H7 (cell line): ENCODE measurements around the gene OSBPL7. TPM values are rescaled to one million over a fixed set of nuclear protein-coding genes. Genes with fewer than 3 reads are reported as not detected.

Source experiments
- DNase-seq: peaks from one replicate; pipeline ENCODE4 v3.0.0; 2012
- H3K27me3 ChIP-seq: 2 replicates; pipeline ENCODE4 v1.6.0; 2011; ENCODE audit warnings: mild to moderate bottlenecking, low read length; ENCODE audit not compliant: control insufficient read depth, insufficient read depth
- H3K36me3 ChIP-seq: replicated peaks from 2 replicates; pipeline ENCODE4 v1.5.1; 2011; ENCODE audit warnings: low read length; ENCODE audit not compliant: control insufficient read depth, insufficient read depth
- H3K4me3 ChIP-seq: 2 replicates; pipeline ENCODE4 v1.5.1; 2011; ENCODE audit warnings: low read depth, mild to moderate bottlenecking, control low read depth, low read length, moderate library complexity; ENCODE audit not compliant: insufficient read depth
- total RNA-seq: library from RNA; depleted of rRNA; stranded (reverse); fragments of >200 nt; shearing (Covaris generic); gene quantifications from 2 replicates; pipeline ENCODE4 v1.2.3, GENCODE V29; 2014; rRNA removed

OSBPL7 gene
- total RNA-seq: 11.3 and 21.8 TPM in 2 replicates

- H3K4me3 ChIP-seq: peak within 1 kb of the TSS; percentile 67
- H3K36me3 ChIP-seq: peaks cover 10% of the 10 kb centered on the region
- DNase-seq: peak; percentile 95
- no peaks in the 10 kb centered on the region for H3K27me3 ChIP-seq
These were observed at the start of gene OSBPL7 for GRCh38 chr17:47821424-47822391. OSBPL7 (minus strand) TSS chr17:47821794; CDS start chr17:47820278, 1,516 bp downstream.

- no peak for DNase-seq
- Histone ChIP-seq H3K27me3 (peaks cover 56% of the 10 kb centered on the region), H3K4me3 (no peak overlapping the region), H3K36me3 (no peaks in the 10 kb centered on the region)
These were observed 49.5 kb upstream of the OSBPL7 start for GRCh38 chr17:47871048-47871447.

GRCh38 chr17:47870056-47870455 lies 48.5 kb upstream of the OSBPL7 start:
- DNase-seq: peak; percentile 70
- Histone ChIP-seq H3K36me3 (no peaks in the 10 kb centered on the region), H3K27me3 (peaks cover 57% of the 10 kb centered on the region), H3K4me3 (no peak overlapping the region)

GRCh38 chr17:47869114-47869513 lies 47.5 kb upstream of the OSBPL7 start:
- H3K36me3 ChIP-seq: no peaks in the 10 kb centered on the region
- peak; percentile 54 for DNase-seq
- peaks cover 55% of the 10 kb centered on the region for H3K27me3 ChIP-seq
- no peak overlapping the region for H3K4me3 ChIP-seq

- H3K27me3 ChIP-seq: peaks cover 53% of the 10 kb centered on the region
- no peak for DNase-seq
- H3K4me3 ChIP-seq: no peak overlapping the region
These were observed 46.4 kb upstream of the OSBPL7 start for GRCh38 chr17:47867813-47868533.

GRCh38 chr17:47866941-47867340 lies 45.3 kb upstream of the OSBPL7 start:
- Histone ChIP-seq H3K36me3 (no peaks in the 10 kb centered on the region), H3K27me3 (peaks cover 46% of the 10 kb centered on the region), H3K4me3 (no peak overlapping the region)
- DNase-seq: no peak

More at GRCh38 chr17:47867813-47868533, 46.4 kb upstream of the OSBPL7 start:
- H3K36me3 ChIP-seq: no peaks in the 10 kb centered on the region

- DNase-seq: no peak
- Histone ChIP-seq H3K27me3 (peaks cover 29% of the 10 kb centered on the region), H3K36me3 (no peaks in the 10 kb centered on the region), H3K4me3 (no peak overlapping the region)
These were observed 43.2 kb upstream of the OSBPL7 start for GRCh38 chr17:47864791-47865216.

GRCh38 chr17:47862621-47863440 lies 41.2 kb upstream of the OSBPL7 start:
- Histone ChIP-seq H3K4me3 (no peak overlapping the region), H3K36me3 (no peaks in the 10 kb centered on the region), H3K27me3 (peaks cover 21% of the 10 kb centered on the region)
- DNase-seq: no peak

- Histone ChIP-seq H3K27me3 (peaks cover 32% of the 10 kb centered on the region), H3K4me3 (no peak overlapping the region), H3K36me3 (no peaks in the 10 kb centered on the region)
- DNase-seq: no peak
These were observed 38.8 kb upstream of the OSBPL7 start for GRCh38 chr17:47860386-47860785.

GRCh38 chr17:47857551-47858455 lies 36.2 kb upstream of the OSBPL7 start:
- peaks cover 51% of the 10 kb centered on the region for H3K27me3 ChIP-seq

GRCh38 chr17:47856830-47857229 lies 35.2 kb upstream of the OSBPL7 start:
- Histone ChIP-seq H3K36me3 (no peaks in the 10 kb centered on the region), H3K27me3 (peaks cover 61% of the 10 kb centered on the region), H3K4me3 (no peak overlapping the region)
- no peak for DNase-seq

More at GRCh38 chr17:47857551-47858455, 36.2 kb upstream of the OSBPL7 start:
- peak; percentile 66 for DNase-seq
- no peak overlapping the region for H3K4me3 ChIP-seq
- H3K36me3 ChIP-seq: no peaks in the 10 kb centered on the region

GRCh38 chr17:47855737-47856136 lies 34.1 kb upstream of the OSBPL7 start:
- Histone ChIP-seq H3K27me3 (peaks cover 69% of the 10 kb centered on the region), H3K4me3 (no peak overlapping the region), H3K36me3 (no peaks in the 10 kb centered on the region)
- no peak for DNase-seq

- no peak for DNase-seq
- Histone ChIP-seq H3K36me3 (no peaks in the 10 kb centered on the region), H3K4me3 (no peak overlapping the region), H3K27me3 (peaks cover 80% of the 10 kb centered on the region)
These were observed 32.0 kb upstream of the OSBPL7 start for GRCh38 chr17:47853616-47854015.
